CD14-positive monocyte (primary cell): ENCODE data around the gene PNLIP. TPM values are rescaled to one million over a fixed set of nuclear protein-coding genes. Genes with fewer than 3 reads are reported as not detected.

Experiments used
- DNase-seq, 3 donors: peaks; one replicate each; pipeline ENCODE4 v3.0.0-alpha.2; 2011 to 2022
- H2AFZ ChIP-seq: 2 replicates; pipeline ENCODE4 v1.6.0; 2012; ENCODE audit warnings: mild to moderate bottlenecking, low read depth, low read length, inconsistent platforms; ENCODE audit not compliant: insufficient read depth, poor library complexity, severe bottlenecking
- H3K27ac ChIP-seq, 2 donors: 1 replicate in 1 of 2; 2 replicates in 1 of 2; pipeline ENCODE4 v1.5.1; 2012 to 2013; ENCODE audit warnings: low read length in 2 of 2, control low read depth in 1 of 2, inconsistent platforms in 1 of 2, low read depth in 1 of 2, mild to moderate bottlenecking in 1 of 2
- H3K27me3 ChIP-seq, 2 donors: one replicate each; pipeline versions ENCODE4 v1.6.0 to v1.6.1; 2011 to 2013; ENCODE audit warnings: low read length in 2 of 2; ENCODE audit not compliant: control insufficient read depth in 2 of 2, insufficient read depth in 2 of 2
- H3K36me3 ChIP-seq, 2 donors: replicated peaks in 1 of 2; 1 replicate in 1 of 2; 2 replicates in 1 of 2; pipeline versions ENCODE4 v1.5.1 to v1.6.1; 2012 to 2013; ENCODE audit warnings: low read length in 2 of 2, control low read depth in 1 of 2, inconsistent platforms in 1 of 2, mild to moderate bottlenecking in 1 of 2; ENCODE audit not compliant: insufficient read depth in 2 of 2, control insufficient read depth in 1 of 2
- H3K4me1 ChIP-seq, 2 donors: 1 replicate in 1 of 2; 2 replicates in 1 of 2; pipeline versions ENCODE4 v1.5.1 to v1.6.1; 2012 to 2013; ENCODE audit warnings: low read length in 2 of 2, control low read depth in 1 of 2, inconsistent platforms in 1 of 2, mild to moderate bottlenecking in 1 of 2, moderate library complexity in 1 of 2; ENCODE audit not compliant: insufficient read depth in 2 of 2, control insufficient read depth in 1 of 2
- H3K4me2 ChIP-seq: replicated peaks from 2 replicates; pipeline ENCODE3; 2012; ENCODE audit warnings: low read length, moderate library complexity, mild to moderate bottlenecking; ENCODE audit not compliant: poor library complexity, severe bottlenecking; ENCODE audit errors: extremely low read depth
- H3K4me3 ChIP-seq, 3 experiments: fragments of 200-600 bp in 1 of 3; sonication (generic) in 1 of 3; replicated peaks in 1 of 3; 1 replicate in 2 of 3; 2 replicates in 1 of 3; pipeline ENCODE4 v1.5.1; 2011 to 2013; ENCODE audit warnings: low read length in 3 of 3, mild to moderate bottlenecking in 3 of 3, control low read depth in 2 of 3, low read depth in 2 of 3, inconsistent platforms in 1 of 3, moderate library complexity in 1 of 3
- H3K79me2 ChIP-seq: 2 replicates; pipeline ENCODE4 v1.6.0; 2012; ENCODE audit warnings: mild to moderate bottlenecking, control low read depth, inconsistent platforms, low read length, moderate library complexity; ENCODE audit not compliant: insufficient read depth
- H3K9ac ChIP-seq: 2 replicates; pipeline ENCODE4 v1.6.0; 2017; ENCODE audit warnings: low read length, mild to moderate bottlenecking; ENCODE audit not compliant: insufficient read depth, poor library complexity, severe bottlenecking
- H3K9me3 ChIP-seq, 2 donors: replicated peaks in 1 of 2; 1 replicate in 1 of 2; 2 replicates in 1 of 2; pipeline versions ENCODE4 v1.5.1 to v1.6.1; 2012 to 2013; ENCODE audit warnings: low read length in 2 of 2, control low read depth in 1 of 2; ENCODE audit not compliant: control insufficient read depth in 1 of 2, insufficient read depth in 1 of 2
- H4K20me1 ChIP-seq: 2 replicates; pipeline ENCODE4 v1.6.0; 2012; ENCODE audit warnings: mild to moderate bottlenecking, low read length, control low read depth, moderate library complexity; ENCODE audit not compliant: insufficient read depth
- H3K27ac Mint-ChIP-seq, 7 donors: one replicate each; pipeline ENCODE4 v1.8.0; 2020; ENCODE audit warnings: mild to moderate bottlenecking in 7 of 7, mixed read lengths in 7 of 7, moderate library complexity in 6 of 7, inconsistent platforms in 2 of 7
- H3K27me3 Mint-ChIP-seq, 3 donors: one replicate each; pipeline ENCODE4 v1.8.0; 2021 to 2022; ENCODE audit warnings: low read depth in 3 of 3, mild to moderate bottlenecking in 3 of 3, mixed read lengths in 3 of 3, moderate library complexity in 3 of 3, inconsistent platforms in 1 of 3
- H3K36me3 Mint-ChIP-seq, 2 donors: one replicate each; pipeline ENCODE4 v1.8.0; 2020; ENCODE audit warnings: mixed read lengths in 2 of 2, inconsistent platforms in 1 of 2, mild to moderate bottlenecking in 1 of 2
- H3K4me1 Mint-ChIP-seq: one replicate; pipeline ENCODE4 v1.8.0; 2020; ENCODE audit warnings: mild to moderate bottlenecking, mixed read lengths
- H3K4me3 Mint-ChIP-seq, 2 donors: one replicate each; pipeline ENCODE4 v1.8.0; 2020; ENCODE audit warnings: mild to moderate bottlenecking in 2 of 2, mixed read lengths in 2 of 2, moderate library complexity in 1 of 2
- H3K9me3 Mint-ChIP-seq, 7 donors: one replicate each; pipeline ENCODE4 v1.8.0; 2020 to 2022; ENCODE audit warnings: mixed read lengths in 7 of 7, mild to moderate bottlenecking in 6 of 7, moderate library complexity in 6 of 7, inconsistent platforms in 2 of 7
- WGBS: methylation state at CpG from one replicate; pipeline ENCODE4 v1.1.5; 2013; ENCODE audit warnings: missing lambda C conversion rate; ENCODE audit not compliant: insufficient coverage; 5-methylcytosine and 5-hydroxymethylcytosine counted together
- intact Hi-C, 2 donors: fragments of 100-400 bp; cut with micrococcal nuclease; formaldehyde crosslinking; loops; one replicate each; pipeline versions ENCODE4 v1.15.0 to v1.15.1; 2023
- polyA plus RNA-seq, 3 donors: library from polyadenylated mRNA; depleted of rRNA in 1 of 3; unstranded in 2 of 3; stranded (reverse) in 1 of 3; fragments of 300-500 nt in 2 of 3; fragments of >200 nt in 1 of 3; fragmentation: Illumina TruSeq in 2 of 3; gene quantifications; 1 replicate in 2 of 3; 2 replicates in 1 of 3; pipeline ENCODE4 v1.2.3, GENCODE V29; 2012 to 2021
- TF ChIP-seq, protein P1 (sequence below): fragments of 200-600 bp; IDR thresholded peaks from one replicate; pipeline ENCODE4 v1.8.0; 2022; ENCODE audit warnings: antibody characterized with exemption, mild to moderate bottlenecking

The PNLIP gene
- polyA plus RNA-seq, 3 donors: not detected

DNA sequence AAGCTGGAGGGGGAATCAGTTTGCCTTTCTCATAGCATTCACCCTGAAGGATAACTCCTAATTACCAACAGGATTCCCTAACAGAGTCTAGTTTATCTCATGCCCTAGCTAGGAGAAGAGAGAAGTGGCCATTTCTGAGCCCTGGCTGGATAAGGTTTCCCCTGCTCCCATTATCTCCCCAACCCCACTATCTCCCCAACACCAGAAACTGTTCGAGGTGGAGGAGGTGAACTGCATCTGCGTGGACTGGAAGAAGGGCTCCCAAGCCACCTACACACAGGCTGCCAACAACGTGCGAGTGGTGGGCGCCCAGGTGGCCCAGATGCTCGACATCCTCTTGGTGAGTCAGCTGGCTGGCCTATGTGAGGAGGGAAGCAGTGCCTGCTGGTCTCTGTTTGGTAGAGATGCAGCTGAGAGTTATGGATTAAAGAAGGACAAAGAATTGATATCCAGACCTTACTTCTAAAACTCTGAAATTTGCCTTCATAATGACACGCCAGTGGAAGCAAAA, 48.8 kb downstream of the PNLIP start:
- Histone ChIP-seq H3K4me3 (no peak overlapping the region), H3K27me3 (no peaks in the 10 kb centered on the region), H3K9ac (no peak overlapping the region), H2AFZ (no peak overlapping the region), H3K9me3 (no peaks in the 10 kb centered on the region), H3K36me3 (no peaks in the 10 kb centered on the region), H4K20me1 (no peaks in the 10 kb centered on the region), H3K4me2 (no peak overlapping the region), H3K4me1 (no peaks in the 10 kb centered on the region), H3K79me2 (no peaks in the 10 kb centered on the region), H3K27ac (no peak overlapping the region)
- WGBS: 100% methylated on average over 1 of the region's 7 CpGs
- intact Hi-C loops: no loop called here
- Mint-ChIP-seq H3K27ac (no peak overlapping the region), H3K36me3 (no peaks in the 10 kb centered on the region), H3K4me3 (no peak overlapping the region), H3K27me3 (peaks cover 0 to 4% (median 2%) of the 10 kb centered on the region in 3 donors), H3K4me1 (no peaks in the 10 kb centered on the region), H3K9me3 (peaks cover 0 to 1% (median 0%) of the 10 kb centered on the region in 7 donors)
- TF ChIP-seq, protein P1, sequence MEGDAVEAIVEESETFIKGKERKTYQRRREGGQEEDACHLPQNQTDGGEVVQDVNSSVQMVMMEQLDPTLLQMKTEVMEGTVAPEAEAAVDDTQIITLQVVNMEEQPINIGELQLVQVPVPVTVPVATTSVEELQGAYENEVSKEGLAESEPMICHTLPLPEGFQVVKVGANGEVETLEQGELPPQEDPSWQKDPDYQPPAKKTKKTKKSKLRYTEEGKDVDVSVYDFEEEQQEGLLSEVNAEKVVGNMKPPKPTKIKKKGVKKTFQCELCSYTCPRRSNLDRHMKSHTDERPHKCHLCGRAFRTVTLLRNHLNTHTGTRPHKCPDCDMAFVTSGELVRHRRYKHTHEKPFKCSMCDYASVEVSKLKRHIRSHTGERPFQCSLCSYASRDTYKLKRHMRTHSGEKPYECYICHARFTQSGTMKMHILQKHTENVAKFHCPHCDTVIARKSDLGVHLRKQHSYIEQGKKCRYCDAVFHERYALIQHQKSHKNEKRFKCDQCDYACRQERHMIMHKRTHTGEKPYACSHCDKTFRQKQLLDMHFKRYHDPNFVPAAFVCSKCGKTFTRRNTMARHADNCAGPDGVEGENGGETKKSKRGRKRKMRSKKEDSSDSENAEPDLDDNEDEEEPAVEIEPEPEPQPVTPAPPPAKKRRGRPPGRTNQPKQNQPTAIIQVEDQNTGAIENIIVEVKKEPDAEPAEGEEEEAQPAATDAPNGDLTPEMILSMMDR: no peak
- DNase-seq: no peak

DNA sequence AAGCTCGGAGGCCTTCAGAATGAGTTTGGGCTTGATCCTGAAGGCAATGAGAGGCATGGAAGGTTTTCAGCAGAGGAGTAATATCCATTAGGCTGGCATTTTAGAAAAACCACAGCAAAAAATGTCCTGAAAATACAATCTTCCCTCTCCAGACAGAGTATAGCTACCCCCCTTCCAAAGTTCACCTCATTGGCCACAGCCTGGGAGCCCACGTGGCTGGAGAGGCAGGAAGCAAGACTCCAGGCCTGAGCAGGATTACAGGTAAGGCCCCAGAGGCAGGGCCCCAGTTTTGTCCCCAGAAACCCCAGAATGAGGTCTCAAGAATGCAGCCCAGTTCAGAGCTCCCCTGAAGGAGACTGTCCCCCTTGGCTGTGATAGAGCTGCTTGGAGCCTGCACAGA, 50.3 kb downstream of the PNLIP start:
- peaks cover 0 to 2% (median 2%) of the 10 kb centered on the region in 3 donors for H3K27me3 Mint-ChIP-seq
- H3K27me3 ChIP-seq: no peaks in the 10 kb centered on the region
- TF ChIP-seq, protein P1: no peak
- no peaks in the 10 kb centered on the region for H3K36me3 Mint-ChIP-seq
- no peaks in the 10 kb centered on the region for H3K4me1 Mint-ChIP-seq
- no peak overlapping the region for H3K9ac ChIP-seq
- no peak overlapping the region for H3K27ac Mint-ChIP-seq
- no peaks in the 10 kb centered on the region for H4K20me1 ChIP-seq
- no peak overlapping the region for H3K4me3 ChIP-seq
- intact Hi-C loops: no loop called here
- no peak overlapping the region for H2AFZ ChIP-seq
- no peaks in the 10 kb centered on the region for H3K9me3 ChIP-seq
- peaks cover 0 to under 1% (median 0%) of the 10 kb centered on the region in 7 donors for H3K9me3 Mint-ChIP-seq
- H3K36me3 ChIP-seq: no peaks in the 10 kb centered on the region
- no peak overlapping the region for H3K27ac ChIP-seq
- H3K4me3 Mint-ChIP-seq: no peak overlapping the region
- no peak overlapping the region for H3K4me2 ChIP-seq
- no peaks in the 10 kb centered on the region for H3K79me2 ChIP-seq
- DNase-seq: no peak
- 67% methylated on average over 2 of the region's 2 CpGs for WGBS
- H3K4me1 ChIP-seq: no peaks in the 10 kb centered on the region
